Activated naive CD4-positive, alpha-beta T cell treated with anti-CD3 and anti-CD28 coated beads, Interleukin-2, amount 10 ng/mL, durations not matched to agents 7 days and 5 days (primary cell): ENCODE data around the gene JAK1.

ENCODE experiments used
- CTCF ChIA-PET: fragments of 350-600 bp; sonication (Branson Sonifier 250); formaldehyde crosslinking; loops from one replicate; lab custom pipeline; 2021; ENCODE audit warnings: antibody characterized with exemption; lab: Charles Lee
- DNase-seq: peaks from one replicate; pipeline ENCODE4 v3.0.0-alpha.2; 2020
- H3K27ac Mint-ChIP-seq: one replicate; pipeline ENCODE4 v1.8.0; 2021; ENCODE audit warnings: mild to moderate bottlenecking, moderate library complexity, mixed read lengths
- H3K27me3 Mint-ChIP-seq: one replicate; pipeline ENCODE4 v1.8.0; 2021; ENCODE audit warnings: mild to moderate bottlenecking, mixed read lengths
- H3K36me3 Mint-ChIP-seq: one replicate; pipeline ENCODE4 v1.8.0; 2021; ENCODE audit warnings: mixed read lengths
- H3K4me1 Mint-ChIP-seq: one replicate; pipeline ENCODE4 v1.8.0; 2021; ENCODE audit warnings: mixed read lengths
- H3K4me3 Mint-ChIP-seq: one replicate; pipeline ENCODE4 v1.8.0; 2021; ENCODE audit warnings: mild to moderate bottlenecking, moderate library complexity, mixed read lengths
- H3K9me3 Mint-ChIP-seq: one replicate; pipeline ENCODE4 v1.8.0; 2021; ENCODE audit warnings: mixed read lengths

The JAK1 gene

GRCh38 chr1:64878931-64879611 is 87.3 kb downstream of the JAK1 start:
- CTCF ChIA-PET = no interaction called here
- Mint-ChIP-seq H3K27me3 (no peaks in the 10 kb centered on the region), H3K27ac (no peak overlapping the region), H3K9me3 (no peaks in the 10 kb centered on the region), H3K4me3 (no peak overlapping the region), H3K4me1 (peaks cover 58% of the 10 kb centered on the region), H3K36me3 (peaks cover 70% of the 10 kb centered on the region)
- DNase-seq = no peak

GRCh38 chr1:64878090-64878489 is 88.3 kb downstream of the JAK1 start:
- CTCF ChIA-PET = interaction anchor here (1.3 to 1.4 kb wide), 2 partner anchors 84 to 88 kb away, joined by 3 read pairs; no protein-coding TSS in a partner anchor
- H3K4me1 Mint-ChIP-seq = peaks cover 58% of the 10 kb centered on the region

GRCh38 chr1:64877598-64877997 is 88.8 kb downstream of the JAK1 start:
- Mint-ChIP-seq H3K9me3 (no peaks in the 10 kb centered on the region), H3K36me3 (peaks cover 72% of the 10 kb centered on the region), H3K4me1 (peaks cover 58% of the 10 kb centered on the region), H3K4me3 (no peak overlapping the region), H3K27me3 (no peaks in the 10 kb centered on the region), H3K27ac (peak overlapping the region; percentile 84)
- no peak for DNase-seq
- CTCF ChIA-PET = interaction anchor here (1.3 to 1.7 kb wide), 3 partner anchors 85 to 164 kb away, joined by 3 to 4 read pairs (median 3); no protein-coding TSS in a partner anchor

More at GRCh38 chr1:64878090-64878489, 88.3 kb downstream of the JAK1 start:
- no peak for DNase-seq
- H3K27ac Mint-ChIP-seq = peak overlapping the region; percentile 84
- H3K36me3 Mint-ChIP-seq = peaks cover 71% of the 10 kb centered on the region
- no peaks in the 10 kb centered on the region for H3K9me3 Mint-ChIP-seq
- no peaks in the 10 kb centered on the region for H3K27me3 Mint-ChIP-seq
- H3K4me3 Mint-ChIP-seq = no peak overlapping the region

DNA sequence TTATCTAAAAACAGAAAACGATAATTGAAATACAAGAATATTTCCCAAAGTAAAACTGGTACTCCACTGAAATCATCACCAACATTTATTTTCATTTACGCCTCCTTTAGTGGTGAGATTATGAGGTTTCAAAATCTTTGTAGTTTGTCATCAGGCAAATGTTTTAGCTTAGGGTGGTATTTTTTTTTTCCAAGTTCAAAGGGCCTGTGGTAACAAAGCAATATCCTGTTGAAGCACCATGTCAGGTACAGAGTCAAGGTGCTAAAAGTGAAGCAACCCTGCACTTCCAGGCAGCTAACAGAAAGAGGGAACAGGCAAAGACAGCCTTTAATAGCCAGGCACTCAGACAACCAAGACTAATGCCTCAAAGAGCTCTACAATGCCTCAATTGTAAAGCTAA is 89.2 kb downstream of the JAK1 start:
- Mint-ChIP-seq H3K9me3 (no peaks in the 10 kb centered on the region), H3K27ac (peak overlapping the region; percentile 84), H3K4me3 (peak overlapping the region; percentile 60), H3K36me3 (peaks cover 74% of the 10 kb centered on the region), H3K4me1 (peaks cover 58% of the 10 kb centered on the region), H3K27me3 (no peaks in the 10 kb centered on the region)
- peak; percentile 59 for DNase-seq
- CTCF ChIA-PET = interaction anchor here (1.3 to 1.7 kb wide), 3 partner anchors 85 to 164 kb away, joined by 3 to 4 read pairs (median 3); no protein-coding TSS in a partner anchor

- Mint-ChIP-seq H3K9me3 (no peaks in the 10 kb centered on the region), H3K27me3 (no peaks in the 10 kb centered on the region), H3K4me1 (peaks cover 48% of the 10 kb centered on the region), H3K36me3 (peaks cover 78% of the 10 kb centered on the region), H3K4me3 (no peak overlapping the region), H3K27ac (peak overlapping the region; percentile 45)
- no peak for DNase-seq
- CTCF ChIA-PET = interaction anchor here (0.6 kb wide), 1 partner anchor 187 kb away, joined by 3 read pairs; no protein-coding TSS in a partner anchor
These were observed 90.7 kb downstream of the JAK1 start for GRCh38 chr1:64875606-64876005.

- CTCF ChIA-PET = interaction anchor here (0.6 kb wide), 1 partner anchor 187 kb away, joined by 3 read pairs; no protein-coding TSS in a partner anchor
- H3K27me3 Mint-ChIP-seq = no peaks in the 10 kb centered on the region
- peaks cover 80% of the 10 kb centered on the region for H3K36me3 Mint-ChIP-seq
- H3K4me1 Mint-ChIP-seq = peaks cover 48% of the 10 kb centered on the region
- peak overlapping the region; percentile 43 for H3K27ac Mint-ChIP-seq
- DNase-seq = no peak
- no peak overlapping the region for H3K4me3 Mint-ChIP-seq
- no peaks in the 10 kb centered on the region for H3K9me3 Mint-ChIP-seq
These were observed 91.2 kb downstream of the JAK1 start for GRCh38 chr1:64875101-64875500.

DNA sequence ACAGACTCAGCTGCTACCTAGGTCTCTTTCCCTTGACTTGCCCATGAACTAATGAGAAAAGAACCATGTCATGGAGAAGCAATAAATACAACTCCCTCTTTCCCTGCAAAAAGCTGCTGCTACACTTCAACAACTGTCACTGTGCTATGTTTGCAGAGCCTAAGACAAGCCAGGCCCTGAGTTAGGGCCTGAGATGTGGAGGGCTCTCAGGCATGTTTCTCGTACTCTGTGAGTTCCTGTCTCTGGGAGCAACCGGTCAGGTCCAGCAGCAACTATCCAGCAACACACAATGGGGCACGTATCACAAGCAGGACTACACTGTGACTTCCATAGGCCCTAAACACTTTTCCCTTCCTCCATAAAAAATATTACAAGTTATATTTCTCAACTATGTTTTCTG is 91.7 kb downstream of the JAK1 start:
- peaks cover 48% of the 10 kb centered on the region for H3K4me1 Mint-ChIP-seq
- H3K27ac Mint-ChIP-seq = no peak overlapping the region
- DNase-seq = no peak
- no peaks in the 10 kb centered on the region for H3K27me3 Mint-ChIP-seq
- no peaks in the 10 kb centered on the region for H3K9me3 Mint-ChIP-seq
- H3K36me3 Mint-ChIP-seq = peaks cover 83% of the 10 kb centered on the region
- CTCF ChIA-PET = interaction anchor here (0.6 kb wide), 1 partner anchor 71 kb away, joined by 3 read pairs; no protein-coding TSS in a partner anchor
- H3K4me3 Mint-ChIP-seq = no peak overlapping the region

DNA sequence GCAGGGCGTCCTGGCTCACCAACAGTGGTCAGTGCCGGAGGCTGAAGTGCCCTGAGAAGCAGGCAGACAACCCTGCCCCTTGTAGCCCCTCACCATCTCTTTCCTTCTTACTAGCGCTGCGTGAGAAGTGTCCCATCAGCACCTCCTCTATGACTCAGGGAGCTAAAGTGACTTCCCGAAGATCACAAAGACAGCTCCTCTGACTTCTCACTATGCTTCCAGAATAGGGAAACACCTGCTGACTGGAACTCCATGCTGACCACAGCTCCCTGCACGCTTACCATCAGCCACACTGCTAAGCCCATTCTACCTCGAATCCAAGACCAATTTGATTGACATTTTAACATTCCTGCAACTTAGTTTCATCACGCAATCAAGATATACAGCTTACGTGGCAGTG is 92.8 kb downstream of the JAK1 start:
- Mint-ChIP-seq H3K9me3 (no peaks in the 10 kb centered on the region), H3K27me3 (no peaks in the 10 kb centered on the region), H3K4me3 (no peak overlapping the region), H3K36me3 (peaks cover 81% of the 10 kb centered on the region), H3K27ac (no peak overlapping the region), H3K4me1 (peaks cover 39% of the 10 kb centered on the region)
- no peak for DNase-seq
- CTCF ChIA-PET = no interaction called here

- Mint-ChIP-seq H3K4me1 (peaks cover 26% of the 10 kb centered on the region), H3K27me3 (no peaks in the 10 kb centered on the region), H3K9me3 (no peaks in the 10 kb centered on the region), H3K27ac (no peak overlapping the region), H3K36me3 (peaks cover 83% of the 10 kb centered on the region), H3K4me3 (no peak overlapping the region)
- no peak for DNase-seq
- CTCF ChIA-PET = no interaction called here
These were observed 94.3 kb downstream of the JAK1 start for GRCh38 chr1:64872067-64872466.

DNA sequence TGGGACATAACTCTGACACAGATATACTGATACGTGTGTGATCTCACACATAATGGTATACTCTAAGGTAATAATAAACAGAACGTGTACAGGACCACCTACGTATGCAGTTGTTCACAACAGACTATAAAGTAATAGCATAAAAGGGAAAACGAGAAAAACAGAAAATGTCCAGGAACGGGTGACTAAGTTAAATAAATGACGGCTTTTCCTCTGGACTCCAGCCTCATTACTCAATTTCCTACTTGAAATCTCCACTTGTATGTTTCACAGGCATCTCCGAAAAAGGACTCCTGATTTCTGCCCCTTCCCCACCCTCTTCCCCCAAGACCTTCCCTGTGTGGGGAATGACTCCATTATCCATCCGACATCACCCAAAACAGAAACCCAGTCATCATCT is 95.1 kb downstream of the JAK1 start:
- H3K36me3 Mint-ChIP-seq = peaks cover 85% of the 10 kb centered on the region
- H3K9me3 Mint-ChIP-seq = no peaks in the 10 kb centered on the region
- DNase-seq = no peak
- H3K27ac Mint-ChIP-seq = no peak overlapping the region
- peaks cover 20% of the 10 kb centered on the region for H3K4me1 Mint-ChIP-seq
- no peak overlapping the region for H3K4me3 Mint-ChIP-seq
- CTCF ChIA-PET = no interaction called here
- H3K27me3 Mint-ChIP-seq = no peaks in the 10 kb centered on the region

GRCh38 chr1:64867266-64867665 is 99.1 kb downstream of the JAK1 start:
- Mint-ChIP-seq H3K36me3 (peaks cover 81% of the 10 kb centered on the region), H3K9me3 (no peaks in the 10 kb centered on the region), H3K4me3 (no peak overlapping the region), H3K4me1 (peaks cover 28% of the 10 kb centered on the region), H3K27me3 (no peaks in the 10 kb centered on the region), H3K27ac (no peak overlapping the region)
- CTCF ChIA-PET = no interaction called here
- DNase-seq = no peak

GRCh38 chr1:64866689-64867088 is 99.7 kb downstream of the JAK1 start:
- CTCF ChIA-PET = no interaction called here
- Mint-ChIP-seq H3K27ac (no peak overlapping the region), H3K4me1 (peaks cover 31% of the 10 kb centered on the region), H3K4me3 (no peak overlapping the region), H3K27me3 (no peaks in the 10 kb centered on the region), H3K9me3 (no peaks in the 10 kb centered on the region), H3K36me3 (peaks cover 79% of the 10 kb centered on the region)
- DNase-seq = no peak

DNA sequence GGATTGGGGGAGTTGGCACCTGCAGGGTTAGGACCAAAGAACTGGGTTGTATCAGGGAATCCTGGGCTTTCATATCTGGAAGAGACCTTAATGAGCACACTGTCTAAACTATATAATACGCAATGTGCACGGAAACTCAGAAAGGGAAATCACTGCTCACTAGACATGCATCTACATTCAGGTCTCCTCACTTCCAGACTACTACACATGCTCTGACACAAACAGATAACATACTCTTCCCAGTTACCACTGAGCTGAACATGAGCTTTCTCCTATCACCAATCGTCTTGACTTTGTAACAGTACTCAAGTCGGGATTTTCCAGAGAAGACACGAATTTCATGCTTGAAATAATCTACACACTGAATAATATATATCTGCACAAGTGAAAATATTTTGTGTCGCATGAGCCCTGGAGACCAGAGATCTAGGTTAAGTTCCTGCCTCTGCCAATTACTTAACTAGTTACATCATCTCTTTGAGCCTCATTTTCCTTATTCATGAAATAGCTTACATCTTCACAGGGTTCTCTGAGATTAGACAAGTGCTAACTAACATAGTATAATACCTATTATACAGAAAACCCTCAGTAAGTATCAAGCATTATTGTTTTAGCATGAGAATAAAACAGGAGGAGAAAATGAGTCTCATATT is 101.1 kb downstream of the JAK1 start:
- H3K9me3 Mint-ChIP-seq = no peaks in the 10 kb centered on the region
- no peak for DNase-seq
- peaks cover 34% of the 10 kb centered on the region for H3K4me1 Mint-ChIP-seq
- H3K36me3 Mint-ChIP-seq = peaks cover 75% of the 10 kb centered on the region
- peak overlapping the region; percentile 88 for H3K27ac Mint-ChIP-seq
- H3K27me3 Mint-ChIP-seq = no peaks in the 10 kb centered on the region
- H3K4me3 Mint-ChIP-seq = no peak overlapping the region
- CTCF ChIA-PET = no interaction called here

- CTCF ChIA-PET = no interaction called here
- Mint-ChIP-seq H3K27me3 (no peaks in the 10 kb centered on the region), H3K36me3 (peaks cover 79% of the 10 kb centered on the region), H3K9me3 (no peaks in the 10 kb centered on the region), H3K4me3 (no peak overlapping the region), H3K4me1 (peaks cover 34% of the 10 kb centered on the region), H3K27ac (peak overlapping the region; percentile 88)
- DNase-seq = peak; percentile 48
These were observed 102.1 kb downstream of the JAK1 start for GRCh38 chr1:64864018-64864940.
